Uterus (tissue), 4 donors: ENCODE measurements around the gene FHL3. TPM values are rescaled to one million over a fixed set of nuclear protein-coding genes. Genes with fewer than 3 reads are reported as not detected.

Experiments used
- DNase-seq, 2 donors: peaks; one replicate each; pipeline ENCODE4 v3.0.0-alpha.2; 2019 to 2020
- H3K27ac ChIP-seq, 2 donors: fragments of 200-600 bp; sonication (generic); 1 replicate in 1 of 2; 2 replicates in 1 of 2; pipeline ENCODE4 v1.5.1; 2016 to 2018
- H3K27me3 ChIP-seq, 2 donors: fragments of 200-600 bp; sonication (generic); one replicate each; pipeline ENCODE4 v1.5.1; 2018 to 2019; ENCODE audit warnings: control low read depth in 1 of 2
- H3K36me3 ChIP-seq, 2 donors: fragments of 200-600 bp; sonication (generic); one replicate each; pipeline ENCODE4 v1.5.1; 2019; ENCODE audit warnings: control low read depth in 1 of 2
- H3K4me1 ChIP-seq, 2 donors: fragments of 200-600 bp; sonication (generic); one replicate each; pipeline ENCODE4 v1.5.1; 2018 to 2019; ENCODE audit warnings: control low read depth in 1 of 2
- H3K4me3 ChIP-seq, 2 donors: fragments of 200-600 bp; sonication (generic); 1 replicate in 1 of 2; 2 replicates in 1 of 2; pipeline ENCODE4 v1.5.1; 2018 to 2019; ENCODE audit warnings: mild to moderate bottlenecking in 1 of 2
- H3K9me3 ChIP-seq, 2 donors: fragments of 200-600 bp; sonication (generic); one replicate each; pipeline ENCODE4 v1.5.1; 2019; ENCODE audit warnings: control low read depth in 1 of 2
- CTCF ChIP-seq, 4 experiments: fragments of 200-600 bp in 2 of 4; fragments of 450-650 bp in 2 of 4; sonication (generic) in 2 of 4; IDR thresholded peaks; one replicate each; pipeline ENCODE4 v1.5.1; 2016 to 2019; ENCODE audit warnings: antibody characterized with exemption in 4 of 4, mild to moderate bottlenecking in 2 of 4, moderate library complexity in 1 of 4
- POLR2A ChIP-seq, 2 donors: fragments of 450-650 bp; IDR thresholded peaks; one replicate each; pipeline ENCODE4 v1.6.1; 2016; ENCODE audit warnings: antibody characterized with exemption in 2 of 2, mild to moderate bottlenecking in 1 of 2, moderate library complexity in 1 of 2
- intact Hi-C: fragments of 100-400 bp; cut with DNase I; formaldehyde crosslinking; loops from one replicate; pipeline ENCODE4 v1.15.1; 2023; ENCODE audit warnings: low total_unique reads
- total RNA-seq, 4 donors: library from RNA; depleted of rRNA in 3 of 4; stranded (reverse); fragments of >200 nt in 3 of 4; gene quantifications; one replicate each; pipeline versions ENCODE4 v1.1.0 to v1.2.4, GENCODE V29; 2014 to 2023
- donor health status: DM: yes; HTN: yes; CAD: no.

The FHL3 gene
- total RNA-seq, 4 donors from 2014 or later = 21.0 to 97.5 (median 42.1) TPM

- peak; percentile 58 to 64 for DNase-seq
- Histone ChIP-seq H3K4me1 (peaks cover 8 to 41% of the 10 kb centered on the region in 2 donors), H3K27ac (peak overlapping the region; percentile 94 to 97), H3K9me3 (no peaks in the 10 kb centered on the region), H3K27me3 (no peaks in the 10 kb centered on the region), H3K4me3 (peak overlapping the region in 1 of 2 donors; percentile 4), H3K36me3 (no peaks in the 10 kb centered on the region)
- TF ChIP-seq POLR2A (IDR thresholded peaks at IDR 0.05) (no peak), CTCF (IDR thresholded peaks at IDR 0.05) (no peak)
- intact Hi-C loops = no loop called here
These were observed 4.5 kb downstream of the FHL3 start for GRCh38 chr1:38000529-38001455.

GRCh38 chr1:38000233-38000528 is 5.1 kb downstream of the FHL3 start:
- H3K36me3 ChIP-seq = no peaks in the 10 kb centered on the region
- peak overlapping the region; percentile 94 to 97 for H3K27ac ChIP-seq
- H3K4me1 ChIP-seq = peaks cover 8 to 41% of the 10 kb centered on the region in 2 donors
- no peaks in the 10 kb centered on the region for H3K27me3 ChIP-seq
- H3K4me3 ChIP-seq = no peak overlapping the region
- intact Hi-C loops = no loop called here
- no peak for DNase-seq
- H3K9me3 ChIP-seq = no peaks in the 10 kb centered on the region
- no peak for TF ChIP-seq POLR2A (IDR thresholded peaks at IDR 0.05)
- TF ChIP-seq CTCF (IDR thresholded peaks at IDR 0.05) = no peak

GRCh38 chr1:37999430-38000232 is 5.7 kb downstream of the FHL3 start:
- DNase-seq = peak; percentile 59 to 61
- H3K4me1 ChIP-seq = peaks cover 8 to 41% of the 10 kb centered on the region in 2 donors
- no peak for TF ChIP-seq POLR2A (IDR thresholded peaks at IDR 0.05)
- no peak for TF ChIP-seq CTCF (IDR thresholded peaks at IDR 0.05)
- H3K9me3 ChIP-seq = no peaks in the 10 kb centered on the region
- no peak overlapping the region for H3K4me3 ChIP-seq
- intact Hi-C loops = no loop called here
- no peaks in the 10 kb centered on the region for H3K27me3 ChIP-seq
- peak overlapping the region; percentile 94 to 97 for H3K27ac ChIP-seq
- no peaks in the 10 kb centered on the region for H3K36me3 ChIP-seq

- no peak overlapping the region for H3K4me3 ChIP-seq
- intact Hi-C loops = no loop called here
- peak in 1 of 2 donors; percentile 33 for DNase-seq
- peak overlapping the region; percentile 94 to 97 for H3K27ac ChIP-seq
- peaks cover 8 to 41% of the 10 kb centered on the region in 2 donors for H3K4me1 ChIP-seq
- H3K9me3 ChIP-seq = no peaks in the 10 kb centered on the region
- H3K27me3 ChIP-seq = no peaks in the 10 kb centered on the region
- H3K36me3 ChIP-seq = no peaks in the 10 kb centered on the region
- TF ChIP-seq CTCF (IDR thresholded peaks at IDR 0.05) = no peak
- TF ChIP-seq POLR2A (IDR thresholded peaks at IDR 0.05) = no peak
These were observed 6.3 kb downstream of the FHL3 start for GRCh38 chr1:37998913-37999429.
